ENCODE measurements around the gene LTF.
"Not testable (repeated sequence)": the region's sequence is repeated elsewhere in the genome, so short reads cannot be mapped to it uniquely, and the experiment has no call there.

Gene LTF

DNA sequence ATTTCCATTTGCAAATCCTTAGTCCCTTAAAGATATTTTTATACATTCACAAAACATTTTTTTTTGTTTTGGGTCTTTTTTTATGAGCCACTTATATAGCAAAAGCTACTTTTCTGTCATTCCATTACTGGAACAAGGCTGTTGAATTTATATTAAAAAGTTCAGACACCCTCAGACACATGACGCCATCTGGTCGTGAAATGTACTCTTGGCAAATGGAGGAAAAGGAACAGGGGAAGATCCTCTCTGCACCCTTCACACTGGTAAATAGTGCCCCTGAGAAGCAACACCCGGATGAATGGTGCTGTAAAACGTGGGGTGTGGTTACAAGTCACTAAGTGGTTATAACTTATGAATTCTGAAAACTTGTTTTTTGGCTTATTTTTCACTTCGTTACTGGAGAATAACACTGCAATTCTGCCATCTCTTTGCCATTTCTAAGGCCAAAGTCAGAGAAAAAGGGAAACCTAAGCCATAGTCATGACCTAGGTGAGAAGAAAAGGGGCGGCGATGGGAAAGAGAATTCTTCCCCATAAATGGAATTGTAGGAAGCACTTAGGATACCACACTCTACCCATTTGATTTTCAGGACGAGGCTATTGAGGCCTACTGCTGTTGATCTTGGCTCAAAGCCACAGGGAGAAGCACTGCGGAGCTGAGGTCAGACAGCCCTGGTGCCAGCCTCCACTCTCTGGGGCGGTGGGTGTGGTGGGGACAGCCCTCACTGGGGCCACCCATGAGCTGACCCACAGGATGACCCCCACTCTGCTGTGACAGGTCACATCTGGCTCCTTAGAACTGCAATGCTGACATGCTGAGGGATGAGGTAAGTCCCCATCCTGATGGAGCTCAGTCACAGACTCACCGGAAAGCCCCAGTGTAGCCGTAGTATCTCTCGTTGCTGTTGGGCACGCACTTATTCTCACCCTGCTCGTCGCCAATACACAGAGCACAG, 21.9 kb downstream of the LTF start:
- DNase-seq (ENCODE audit: low read depth in 2 of 2) = no peak

- peak in 1 of 2 donors; percentile 8 for DNase-seq (ENCODE audit: low read depth in 2 of 2)
Measured at GRCh38 chr3:46440531-46441294, 24.0 kb downstream of the LTF start.

DNA sequence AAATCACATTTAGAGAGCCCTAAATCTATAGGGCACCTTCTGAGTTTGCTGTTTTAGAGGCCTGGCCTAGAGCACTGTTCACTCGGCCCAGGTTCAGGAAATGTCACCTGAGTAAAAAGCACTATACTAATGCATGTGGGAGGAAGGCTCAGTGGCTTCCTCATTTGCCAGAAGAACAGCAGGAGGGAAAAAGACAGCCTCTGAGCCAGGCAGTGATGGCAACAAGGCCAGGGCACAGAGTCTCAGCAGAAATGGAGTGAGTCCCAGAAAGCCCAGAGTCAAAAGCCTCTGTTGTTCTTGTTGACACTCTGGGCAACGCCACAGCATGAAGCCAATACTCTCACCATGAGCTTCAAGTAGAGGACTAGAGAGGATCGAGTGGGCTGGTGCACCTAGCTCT, 25.9 kb downstream of the LTF start:
- DNase-seq (ENCODE audit: low read depth in 2 of 2) = no peak

GRCh38 chr3:46435081-46435726, 29.5 kb downstream of the LTF start:
- DNase-seq (ENCODE audit: low read depth in 2 of 2) = no peak

DNA sequence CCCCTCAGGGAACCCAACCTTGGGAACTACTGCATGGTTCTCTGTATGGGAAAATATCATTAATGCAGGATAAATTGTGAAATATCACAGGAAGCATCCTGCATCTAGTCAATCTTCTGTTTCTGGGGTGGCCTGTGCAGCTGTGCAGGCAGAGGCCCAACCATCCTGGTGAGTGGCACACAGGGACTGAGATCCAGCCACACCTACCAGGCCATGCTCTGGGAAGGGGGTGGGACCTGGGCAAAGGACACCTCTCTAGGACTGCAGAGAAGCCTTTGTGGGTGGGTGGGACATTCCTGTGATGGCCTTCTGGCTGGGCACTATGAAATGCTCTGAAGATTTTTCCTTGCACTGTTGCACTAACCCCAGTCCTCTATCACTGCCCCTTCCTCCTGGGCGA, 30.9 kb downstream of the LTF start:
- no peak for DNase-seq (ENCODE audit: low read depth in 2 of 2)

DNA sequence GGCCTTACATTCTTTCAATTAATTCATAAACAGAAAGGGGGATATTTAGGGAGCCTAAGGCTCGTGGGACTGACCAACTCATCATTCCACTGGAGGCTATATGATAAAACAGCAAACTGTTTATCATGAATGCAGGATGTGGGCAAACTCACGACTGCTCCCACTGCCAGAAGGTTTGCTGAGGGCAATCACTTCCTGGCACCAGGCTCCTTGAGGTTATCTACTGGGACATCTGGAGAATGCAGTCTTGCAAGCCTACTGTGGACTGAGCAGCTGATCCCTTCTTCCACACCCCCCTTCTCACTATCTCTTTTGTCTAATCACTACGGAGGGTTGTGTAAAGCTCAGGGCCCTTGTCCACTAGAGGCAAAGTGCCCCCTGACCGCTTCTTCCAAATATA, 31.6 kb downstream of the LTF start:
- DNase-seq (ENCODE audit: low read depth in 2 of 2) = not testable (repeated sequence)

DNA sequence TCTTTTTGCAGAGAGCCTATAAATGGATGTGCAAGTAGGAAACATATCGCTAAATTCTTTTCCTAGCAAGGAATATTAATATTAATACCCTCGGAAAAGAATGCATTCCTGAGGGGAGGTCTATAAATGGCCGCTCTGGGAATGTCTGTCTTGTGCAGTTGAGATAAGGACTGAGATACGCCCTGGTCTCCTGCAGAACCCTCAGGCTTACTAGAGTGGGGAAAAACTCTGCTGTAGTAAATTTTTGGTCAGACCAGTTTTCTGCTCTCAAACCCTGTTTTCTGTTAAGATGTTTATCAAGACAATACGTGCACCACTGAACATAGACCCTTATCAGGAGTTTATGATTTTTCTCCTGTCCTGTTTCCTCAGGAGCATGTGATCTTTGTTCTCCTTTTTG, 32.8 kb downstream of the LTF start:
- DNase-seq (ENCODE audit: low read depth in 2 of 2) = not testable (repeated sequence)

DNA sequence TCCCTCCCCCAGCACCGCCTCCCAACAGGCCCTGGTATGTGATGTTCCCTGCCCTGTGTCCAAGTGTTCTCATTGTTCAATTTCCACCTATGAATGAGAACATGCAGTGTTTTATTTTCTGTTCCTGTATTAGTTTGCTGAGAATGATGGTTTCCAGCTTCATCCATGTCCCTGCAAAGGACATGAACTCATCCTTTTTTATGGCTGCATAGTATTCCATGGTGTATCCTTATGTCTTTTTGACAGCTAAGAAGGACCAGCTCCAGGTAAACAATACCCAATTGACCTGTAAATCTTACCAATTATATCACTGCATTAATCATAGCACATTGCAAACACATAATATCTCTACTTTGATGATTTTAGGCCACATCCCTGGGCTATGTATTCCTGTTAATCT, 33.8 kb downstream of the LTF start:
- not testable (repeated sequence) for DNase-seq (ENCODE audit: low read depth in 2 of 2)

DNA sequence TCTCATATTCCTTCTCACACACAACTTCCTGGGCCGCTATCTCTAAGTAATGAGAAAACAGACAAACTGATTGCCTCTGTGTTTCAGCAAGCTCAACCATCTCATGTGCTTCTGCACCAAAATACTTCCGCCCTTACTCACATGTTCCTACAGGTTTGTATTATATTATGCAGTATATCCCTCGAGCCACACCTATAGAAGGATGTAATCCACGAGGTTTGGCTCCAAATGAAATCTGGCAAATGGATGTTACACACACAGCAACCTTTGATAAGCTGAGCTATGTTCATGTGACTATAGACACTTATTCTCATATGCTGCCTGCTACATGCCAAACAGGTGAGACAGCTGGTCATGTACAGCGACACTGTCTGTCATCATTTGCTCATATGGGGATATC, 35.0 kb downstream of the LTF start:
- no peak for DNase-seq (ENCODE audit: low read depth in 2 of 2)

GRCh38 chr3:46429250-46429649, 35.5 kb downstream of the LTF start:
- DNase-seq (ENCODE audit: low read depth in 2 of 2) = no peak

GRCh38 chr3:46427916-46428833, 36.5 kb downstream of the LTF start:
- no peak for DNase-seq (ENCODE audit: low read depth in 2 of 2)

- DNase-seq (ENCODE audit: low read depth in 2 of 2) = not testable (repeated sequence)
Measured at GRCh38 chr3:46427404-46427803, 37.3 kb downstream of the LTF start.

DNA sequence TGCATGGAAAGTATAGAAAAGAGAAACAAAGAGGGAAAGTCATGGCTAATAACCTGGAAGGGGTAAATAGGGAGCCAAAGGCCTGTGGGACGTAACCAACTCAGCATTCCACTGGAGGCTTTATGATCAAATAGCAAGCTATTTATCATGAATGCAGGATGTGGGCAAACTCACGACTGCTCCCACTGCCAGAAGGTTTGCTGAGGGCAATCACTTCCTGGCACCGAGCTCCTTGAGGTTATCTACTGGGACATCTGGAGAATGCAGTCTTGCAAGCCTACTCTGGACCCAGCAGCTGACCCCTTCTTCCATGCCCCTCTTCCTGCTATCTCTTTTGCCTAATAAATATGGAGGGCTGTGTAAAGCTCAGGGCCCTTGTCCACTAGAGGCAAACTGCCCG, 38.2 kb downstream of the LTF start:
- not testable (repeated sequence) for DNase-seq (ENCODE audit: low read depth in 2 of 2)

- no peak for DNase-seq (ENCODE audit: low read depth in 2 of 2)
Measured at GRCh38 chr3:46423588-46423987, 41.1 kb downstream of the LTF start.

GRCh38 chr3:46422617-46423016, 42.1 kb downstream of the LTF start:
- no peak for DNase-seq (ENCODE audit: low read depth in 2 of 2)

GRCh38 chr3:46420931-46421330, 43.8 kb downstream of the LTF start:
- no peak for DNase-seq (ENCODE audit: low read depth in 2 of 2)

DNA sequence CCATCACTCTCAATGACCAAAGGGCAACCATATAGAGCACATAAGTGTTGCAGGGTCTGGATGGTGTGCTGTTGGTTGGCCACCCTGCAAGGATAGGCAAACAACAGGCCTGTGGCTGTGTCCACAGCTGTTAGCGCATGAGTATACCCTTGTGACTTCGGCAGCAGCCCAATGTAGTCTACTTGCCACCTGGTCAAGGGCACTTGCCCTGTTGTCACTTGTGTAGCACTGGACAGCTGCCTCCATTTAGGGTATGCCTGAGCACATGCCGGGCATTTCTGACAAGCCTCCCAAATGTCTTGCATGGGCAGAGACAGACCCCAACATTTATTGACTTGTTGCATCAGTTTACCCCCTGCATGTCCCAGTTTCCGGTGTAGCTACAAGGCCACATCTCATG, 44.9 kb downstream of the LTF start:
- DNase-seq (ENCODE audit: low read depth in 2 of 2) = no peak

DNA sequence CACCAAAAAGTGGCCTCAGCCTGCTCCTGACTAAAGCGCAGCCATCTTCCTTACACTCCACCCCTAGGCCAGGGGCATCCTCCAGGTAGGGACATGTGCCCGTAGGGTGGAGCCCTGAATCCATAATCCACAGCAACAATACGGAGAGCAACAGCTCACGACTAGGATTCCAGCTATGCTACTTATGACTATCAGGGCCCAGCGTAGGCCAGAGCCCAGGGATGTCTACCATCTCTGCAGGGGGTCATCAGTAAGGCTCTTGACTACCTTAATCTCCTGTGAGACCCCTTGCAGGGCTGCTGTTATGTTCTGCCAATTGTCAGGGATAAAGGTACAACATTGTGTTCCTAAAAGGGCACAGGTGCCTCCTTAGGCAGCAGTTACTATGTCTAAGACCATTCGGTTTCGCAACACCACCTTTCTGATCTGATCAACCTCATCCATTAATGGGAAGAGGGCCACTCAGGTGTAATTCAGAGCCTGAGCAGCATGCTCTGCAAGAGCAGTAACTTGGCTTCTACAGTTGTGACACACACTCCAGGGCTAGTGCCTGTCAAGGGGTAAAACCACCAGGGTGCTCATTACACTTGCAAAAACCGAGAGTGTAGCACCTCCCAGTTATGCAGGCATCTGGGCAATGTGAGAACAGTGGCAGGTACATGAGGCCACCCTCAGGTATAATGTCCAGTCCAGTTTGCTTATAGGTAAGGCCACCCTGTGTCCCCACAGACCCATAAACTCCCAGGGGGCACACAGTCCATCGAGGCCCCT, 46.7 kb downstream of the LTF start:
- DNase-seq (ENCODE audit: low read depth in 2 of 2) = no peak

DNA sequence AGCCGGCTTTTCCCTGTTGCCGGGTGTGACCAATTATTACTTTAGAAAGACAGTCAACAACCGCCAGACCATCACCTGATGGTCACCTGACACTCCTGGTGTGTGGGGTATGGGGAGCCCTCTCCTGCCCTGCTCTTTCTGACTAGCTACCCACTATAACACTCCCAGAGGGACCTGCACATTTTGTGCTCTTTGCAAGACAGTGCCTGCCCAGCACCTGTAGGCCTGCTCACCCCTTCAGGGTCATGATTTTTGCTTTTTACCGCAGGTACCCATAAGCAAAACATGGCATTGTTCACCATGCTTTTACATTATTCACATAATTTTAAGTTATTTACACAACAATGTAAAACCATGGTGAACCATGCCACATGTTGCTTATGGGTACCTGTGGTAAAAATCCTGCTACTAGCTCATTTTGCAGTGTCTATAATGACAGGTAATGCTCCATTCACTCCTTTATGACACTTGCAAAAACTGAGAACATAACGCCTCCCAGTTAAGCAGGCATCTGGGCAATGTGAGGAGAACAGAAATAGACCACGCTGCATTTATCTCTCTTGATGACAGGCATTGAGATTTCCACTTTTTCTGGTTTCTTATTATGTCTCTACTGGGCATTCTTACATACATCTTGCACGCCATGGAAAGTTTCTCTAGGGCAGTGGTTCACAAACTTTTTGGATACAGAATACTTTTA, 47.7 kb downstream of the LTF start:
- no peak for DNase-seq (ENCODE audit: low read depth in 2 of 2)
